Neuron (in vitro differentiated cells): ENCODE data around the gene GPC5.
"Not testable (repeated sequence)": the region's sequence is repeated elsewhere in the genome, so short reads cannot be mapped to it uniquely, and the experiment has no call there.

Experiments used
- H2AFZ ChIP-seq: one replicate; pipeline ENCODE4 v1.6.1; 2013; ENCODE audit warnings: low read depth, mild to moderate bottlenecking, inconsistent platforms, low read length, moderate library complexity
- H3K27me3 ChIP-seq: one replicate; pipeline ENCODE4 v1.6.1; 2013; ENCODE audit warnings: low read length; ENCODE audit not compliant: insufficient read depth
- H3K36me3 ChIP-seq: one replicate; pipeline ENCODE4 v1.6.1; 2013; ENCODE audit warnings: low read length; ENCODE audit not compliant: insufficient read depth
- H3K4me1 ChIP-seq: one replicate; pipeline ENCODE4 v1.6.1; 2013; ENCODE audit warnings: low read length; ENCODE audit not compliant: insufficient read depth
- H3K4me3 ChIP-seq: 2 replicates; pipeline ENCODE4 v1.5.1; 2013; ENCODE audit warnings: mild to moderate bottlenecking, low read length, moderate library complexity
- H3K9me3 ChIP-seq: one replicate; pipeline ENCODE4 v1.6.1; 2013; ENCODE audit warnings: low read length

The GPC5 gene

DNA sequence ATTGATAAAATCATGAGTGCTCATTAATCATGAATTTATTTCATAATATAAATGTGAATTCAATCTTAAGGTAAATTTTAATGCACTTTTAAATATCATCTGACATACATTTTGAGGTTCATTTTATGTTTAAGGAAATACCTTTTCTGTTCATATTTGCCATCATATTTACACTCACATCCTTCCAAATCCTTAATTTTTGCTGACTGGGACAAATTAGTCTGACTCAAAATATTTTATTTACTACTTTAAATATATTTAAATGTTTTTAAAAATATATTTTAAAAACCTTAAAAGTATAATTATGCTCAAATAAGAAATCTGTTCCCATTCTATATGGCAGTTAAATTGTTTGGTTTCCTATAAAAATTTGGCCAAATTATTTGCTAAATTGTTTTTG lies 438.1 kb downstream of the GPC5 start:
- Histone ChIP-seq H3K4me3 (no peak overlapping the region), H3K9me3 (no peaks in the 10 kb centered on the region), H3K36me3 (no peaks in the 10 kb centered on the region), H3K27me3 (no peaks in the 10 kb centered on the region), H3K4me1 (no peaks in the 10 kb centered on the region), H2AFZ (no peak overlapping the region)

DNA sequence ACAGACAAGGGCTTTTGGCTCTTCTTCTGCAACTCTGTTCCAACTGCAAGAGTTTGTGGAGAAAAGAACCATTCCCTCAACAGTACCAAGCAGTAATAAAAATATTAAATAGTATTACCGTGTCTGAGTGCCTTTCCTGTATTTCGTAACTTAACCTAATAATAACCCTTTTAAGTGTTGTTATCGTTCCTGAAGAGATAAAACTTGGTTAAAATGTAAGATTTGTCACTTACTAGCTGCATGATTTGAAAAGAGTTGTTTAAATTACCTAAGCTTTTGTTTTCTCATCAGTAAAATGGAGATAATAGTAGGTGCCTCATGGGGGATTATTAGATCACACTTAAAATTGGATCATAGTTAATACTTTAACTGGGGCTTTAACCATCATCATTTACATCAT lies 447.2 kb downstream of the GPC5 start:
- Histone ChIP-seq H3K27me3 (no peaks in the 10 kb centered on the region), H3K4me1 (no peaks in the 10 kb centered on the region), H3K4me3 (no peak overlapping the region), H3K36me3 (no peaks in the 10 kb centered on the region), H2AFZ (no peak overlapping the region), H3K9me3 (no peaks in the 10 kb centered on the region)

DNA sequence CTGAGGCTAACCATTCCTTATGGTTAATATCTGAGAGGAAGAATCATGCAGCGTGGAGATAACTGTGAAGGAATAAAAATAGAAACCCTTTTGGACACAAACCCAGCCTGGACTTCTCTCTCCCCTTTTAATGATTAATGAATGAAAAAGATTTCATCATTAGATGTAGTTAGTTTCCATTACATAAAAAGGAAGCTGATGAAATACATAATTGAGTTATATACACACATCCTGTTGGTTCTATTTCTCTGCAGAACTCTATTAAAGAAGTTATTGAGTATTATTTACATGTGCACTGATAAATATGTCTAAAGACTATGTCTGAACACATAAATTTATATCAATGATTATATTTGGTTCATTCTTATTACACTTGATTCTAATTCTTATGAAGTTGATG lies 465.3 kb downstream of the GPC5 start:
- H3K36me3 ChIP-seq, result no peaks in the 10 kb centered on the region
- H3K4me3 ChIP-seq, result no peak overlapping the region
- H3K4me1 ChIP-seq, result no peaks in the 10 kb centered on the region
- no peak overlapping the region for H2AFZ ChIP-seq
- no peaks in the 10 kb centered on the region for H3K27me3 ChIP-seq
- no peaks in the 10 kb centered on the region for H3K9me3 ChIP-seq

DNA sequence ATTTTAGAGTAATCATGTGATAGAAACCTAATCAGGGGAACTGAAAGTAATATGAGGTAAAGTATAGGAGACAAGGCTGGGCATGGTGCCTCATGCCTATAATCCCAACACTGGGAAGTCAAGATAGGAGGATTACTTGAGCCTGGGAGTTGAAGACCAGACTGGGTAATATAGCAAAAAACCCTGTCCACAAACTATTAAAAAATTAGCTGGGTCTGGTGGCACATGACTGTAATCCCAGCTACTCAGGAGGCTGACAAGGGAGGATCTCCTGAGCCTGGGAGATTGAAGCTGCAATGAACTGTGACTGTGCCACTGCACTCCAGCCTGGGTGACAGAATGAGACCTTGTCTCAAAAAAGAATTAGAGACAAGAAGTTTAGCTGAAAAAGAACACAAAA lies 469.9 kb downstream of the GPC5 start:
- H3K4me3 ChIP-seq, result no peak overlapping the region
- no peaks in the 10 kb centered on the region for H3K4me1 ChIP-seq
- H3K9me3 ChIP-seq, result no peaks in the 10 kb centered on the region
- no peaks in the 10 kb centered on the region for H3K36me3 ChIP-seq
- H3K27me3 ChIP-seq, result no peaks in the 10 kb centered on the region
- H2AFZ ChIP-seq, result no peak overlapping the region

DNA sequence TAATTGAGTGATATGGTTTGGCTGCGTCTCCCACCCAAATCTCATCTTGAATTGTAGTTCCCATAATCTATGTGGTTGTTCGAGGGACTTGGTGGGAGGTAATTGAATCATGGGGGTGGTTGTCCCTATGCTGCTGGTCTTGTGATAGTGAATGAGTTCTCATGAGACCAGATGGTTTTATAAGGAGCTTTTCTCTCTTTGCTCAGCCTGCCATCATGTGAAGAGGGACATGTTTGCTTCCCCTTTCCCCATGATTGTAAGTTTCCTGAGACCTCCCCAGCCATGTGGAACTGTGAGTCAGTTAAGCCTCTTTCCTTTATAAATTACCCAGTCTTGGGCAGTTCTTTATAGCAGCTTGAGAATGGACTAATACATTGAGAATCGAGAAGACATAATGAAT lies 480.1 kb downstream of the GPC5 start:
- H2AFZ ChIP-seq, result no peak overlapping the region
- no peaks in the 10 kb centered on the region for H3K9me3 ChIP-seq
- H3K27me3 ChIP-seq, result no peaks in the 10 kb centered on the region
- H3K4me3 ChIP-seq, result no peak overlapping the region
- no peaks in the 10 kb centered on the region for H3K4me1 ChIP-seq
- H3K36me3 ChIP-seq, result no peaks in the 10 kb centered on the region

DNA sequence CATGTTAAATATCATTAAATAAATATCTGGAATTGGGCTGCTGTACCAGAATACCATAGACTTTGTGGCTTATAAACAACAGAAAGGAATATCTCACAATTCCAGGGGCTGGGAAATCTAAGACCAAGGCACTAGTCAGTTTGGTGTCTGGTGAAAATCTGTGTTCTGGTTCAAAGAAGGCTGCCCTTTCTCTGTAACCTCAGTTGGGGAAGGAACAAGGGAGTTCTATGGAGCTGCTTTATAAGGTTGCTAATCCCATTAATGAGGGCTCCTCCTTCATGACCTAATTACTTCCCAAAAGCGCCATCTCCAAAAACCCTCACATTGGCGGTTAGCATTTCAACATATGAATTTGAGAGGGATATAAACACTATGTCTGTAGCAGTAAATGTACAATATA lies 480.9 kb downstream of the GPC5 start:
- Histone ChIP-seq H3K36me3 (no peaks in the 10 kb centered on the region), H3K27me3 (no peaks in the 10 kb centered on the region), H3K9me3 (no peaks in the 10 kb centered on the region), H3K4me3 (no peak overlapping the region), H2AFZ (no peak overlapping the region), H3K4me1 (no peaks in the 10 kb centered on the region)

DNA sequence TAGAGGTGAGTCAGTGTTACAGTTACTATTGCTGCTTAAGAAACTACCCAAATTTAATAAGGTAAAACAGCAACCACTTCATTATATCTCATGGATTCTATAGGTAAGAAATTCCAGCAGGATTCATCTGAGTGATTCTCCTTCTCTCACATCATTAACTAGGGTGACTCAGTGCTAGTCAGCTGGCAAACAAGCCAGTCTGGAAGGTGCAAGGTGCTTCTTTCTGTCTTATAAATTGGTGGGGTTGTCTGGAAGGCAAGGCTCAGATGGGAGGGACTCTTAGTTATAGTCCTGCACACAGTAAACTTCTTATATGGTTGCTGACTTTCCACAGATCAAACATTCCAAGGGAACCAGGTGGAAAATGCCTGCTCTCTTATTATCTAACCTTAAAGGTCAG lies 484.5 kb downstream of the GPC5 start:
- no peak overlapping the region for H2AFZ ChIP-seq
- no peaks in the 10 kb centered on the region for H3K9me3 ChIP-seq
- no peaks in the 10 kb centered on the region for H3K36me3 ChIP-seq
- no peaks in the 10 kb centered on the region for H3K4me1 ChIP-seq
- H3K4me3 ChIP-seq, result no peak overlapping the region
- H3K27me3 ChIP-seq, result no peaks in the 10 kb centered on the region

DNA sequence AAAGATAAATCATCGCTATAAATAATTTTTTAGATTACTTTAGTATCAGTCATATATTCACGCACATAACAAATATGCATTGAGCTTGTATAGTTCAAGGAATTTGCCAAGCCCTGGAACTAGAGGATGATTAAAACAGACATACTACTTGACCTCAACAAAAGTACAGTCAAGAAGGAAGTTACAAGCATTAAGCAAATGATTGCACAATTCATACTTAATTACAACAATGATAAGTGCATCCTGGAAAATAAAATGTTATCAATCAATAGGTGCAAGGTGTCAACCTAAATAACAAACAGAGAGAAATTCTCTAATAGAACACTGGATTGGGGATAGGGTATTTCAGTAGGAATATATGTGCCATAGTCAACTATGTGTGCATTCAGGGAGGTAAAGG lies 491.2 kb downstream of the GPC5 start:
- no peaks in the 10 kb centered on the region for H3K4me1 ChIP-seq
- no peak overlapping the region for H2AFZ ChIP-seq
- H3K4me3 ChIP-seq, result no peak overlapping the region
- H3K27me3 ChIP-seq, result no peaks in the 10 kb centered on the region
- H3K36me3 ChIP-seq, result no peaks in the 10 kb centered on the region
- no peaks in the 10 kb centered on the region for H3K9me3 ChIP-seq

DNA sequence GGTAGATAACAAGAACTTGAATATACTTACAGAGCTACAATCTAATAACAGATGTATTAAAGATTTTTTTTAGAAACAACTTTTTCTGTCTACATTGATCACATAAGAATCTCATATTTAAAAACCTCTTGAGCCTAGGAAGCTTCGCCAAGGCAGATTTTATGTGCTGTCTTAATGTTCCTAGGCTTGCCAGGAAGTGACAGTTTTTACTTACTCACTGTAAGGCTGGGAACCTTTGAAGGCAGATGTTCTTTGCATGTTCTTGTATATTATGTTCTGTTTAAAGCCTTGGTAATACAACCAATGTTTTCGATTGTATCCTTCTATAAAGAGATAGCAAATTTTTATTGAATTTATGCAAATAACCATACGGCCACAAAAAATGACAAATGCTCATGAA lies 492.7 kb downstream of the GPC5 start:
- Histone ChIP-seq H3K4me3 (no peak overlapping the region), H3K27me3 (no peaks in the 10 kb centered on the region), H3K4me1 (no peaks in the 10 kb centered on the region), H2AFZ (no peak overlapping the region), H3K36me3 (no peaks in the 10 kb centered on the region), H3K9me3 (no peaks in the 10 kb centered on the region)

DNA sequence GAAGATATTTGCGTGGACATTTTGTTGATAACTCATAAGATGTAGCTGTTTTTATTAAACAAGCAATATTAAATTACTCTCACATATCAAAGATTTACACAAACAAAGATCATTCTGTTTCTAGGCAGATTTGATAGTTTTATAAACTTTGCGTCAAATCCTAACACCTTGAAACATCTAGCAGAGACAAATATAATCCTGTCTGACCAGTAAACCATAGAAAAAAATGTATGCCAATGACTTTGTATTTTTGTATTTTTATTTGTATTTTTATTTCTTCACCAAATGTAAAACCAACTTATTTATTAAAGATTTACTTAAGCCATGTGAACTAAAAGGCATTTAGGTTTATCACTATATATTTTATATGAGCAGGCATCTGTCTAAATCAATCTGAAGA lies 494.6 kb downstream of the GPC5 start:
- Histone ChIP-seq H3K9me3 (no peaks in the 10 kb centered on the region), H2AFZ (no peak overlapping the region), H3K27me3 (no peaks in the 10 kb centered on the region), H3K4me3 (no peak overlapping the region), H3K36me3 (no peaks in the 10 kb centered on the region), H3K4me1 (no peaks in the 10 kb centered on the region)

DNA sequence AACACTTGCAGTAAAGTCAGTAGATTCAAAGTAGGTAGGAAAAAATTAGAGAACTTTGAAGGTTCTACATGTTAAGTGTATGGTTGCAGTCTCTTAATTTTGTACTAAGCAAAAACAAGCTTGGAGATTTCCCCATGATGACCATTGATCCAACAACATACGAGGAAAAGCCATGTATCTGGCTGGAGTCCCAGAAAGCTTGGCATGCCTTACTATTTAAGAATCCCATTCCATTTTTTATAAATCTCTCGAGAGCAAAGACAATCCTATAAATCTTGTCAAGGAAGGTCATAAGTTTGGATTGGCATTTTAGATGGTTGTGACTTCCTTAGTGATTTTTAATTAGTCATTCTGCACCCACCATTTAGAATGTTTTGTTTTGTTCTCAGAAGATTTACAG lies 495.9 kb downstream of the GPC5 start:
- H3K9me3 ChIP-seq, result no peaks in the 10 kb centered on the region
- no peak overlapping the region for H2AFZ ChIP-seq
- H3K4me1 ChIP-seq, result no peaks in the 10 kb centered on the region
- no peak overlapping the region for H3K4me3 ChIP-seq
- H3K36me3 ChIP-seq, result no peaks in the 10 kb centered on the region
- no peaks in the 10 kb centered on the region for H3K27me3 ChIP-seq

DNA sequence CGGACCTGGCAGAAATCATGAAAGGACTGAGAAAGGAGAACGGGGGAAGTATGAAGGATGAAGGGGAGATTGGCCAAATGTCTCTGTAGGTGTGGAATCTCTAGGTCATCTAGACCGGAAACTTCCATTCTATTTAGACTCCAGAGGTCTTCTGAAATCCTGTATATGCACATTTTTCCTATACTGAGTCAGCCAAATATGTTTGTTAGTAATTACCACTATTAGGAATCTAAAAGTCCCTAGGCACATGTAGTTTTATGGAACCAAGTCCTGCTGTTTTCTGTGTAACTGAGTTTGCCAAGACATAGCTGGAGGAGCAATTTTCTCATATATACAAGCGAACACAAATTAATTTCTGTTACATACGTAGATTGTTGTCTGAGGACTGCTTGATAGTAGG lies 498.1 kb downstream of the GPC5 start:
- H3K27me3 ChIP-seq, result no peaks in the 10 kb centered on the region
- H3K4me3 ChIP-seq, result no peak overlapping the region
- no peaks in the 10 kb centered on the region for H3K9me3 ChIP-seq
- no peaks in the 10 kb centered on the region for H3K4me1 ChIP-seq
- H3K36me3 ChIP-seq, result no peaks in the 10 kb centered on the region
- H2AFZ ChIP-seq, result no peak overlapping the region

DNA sequence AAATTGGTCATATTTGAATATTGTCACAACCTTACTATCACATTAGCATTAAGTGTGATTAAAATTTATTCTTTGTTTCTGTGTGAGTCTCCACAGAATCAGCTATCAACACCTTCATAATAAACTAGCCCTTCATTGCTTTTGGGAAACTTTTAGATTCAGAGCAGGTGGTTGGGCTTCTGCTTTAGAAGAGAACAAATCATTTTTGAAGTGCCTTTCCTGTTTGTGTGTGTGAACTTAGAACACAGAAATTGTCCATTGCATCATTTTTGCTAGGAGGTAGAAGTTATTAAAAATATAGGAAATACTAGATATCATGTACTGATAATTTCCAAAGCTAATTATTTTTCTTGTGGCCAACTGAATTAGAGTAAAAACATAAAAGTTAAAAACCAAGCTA lies 500.6 kb downstream of the GPC5 start:
- H3K4me3 ChIP-seq, H3K27me3 ChIP-seq, H3K9me3 ChIP-seq, H3K36me3 ChIP-seq, H3K4me1 ChIP-seq, H2AFZ ChIP-seq: not testable (repeated sequence)

DNA sequence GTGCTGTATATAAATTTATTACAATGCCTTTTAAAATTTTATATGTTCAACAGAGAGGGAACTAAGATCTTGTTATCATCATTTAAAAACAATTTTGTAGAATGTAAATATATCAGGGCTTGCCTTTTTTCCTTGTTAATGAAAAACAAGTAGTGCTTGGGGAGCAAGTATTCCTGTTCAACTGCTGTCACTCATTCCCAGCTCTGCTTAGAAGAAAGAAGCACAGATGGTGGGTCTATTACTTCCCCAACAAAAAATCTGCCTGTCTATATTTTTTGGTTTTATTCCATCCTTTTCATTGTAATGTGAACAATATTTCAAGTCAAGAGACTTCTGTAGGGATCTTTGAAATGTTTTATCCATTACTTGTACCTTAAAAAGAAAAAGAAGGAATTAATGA lies 503.9 kb downstream of the GPC5 start:
- no peak overlapping the region for H2AFZ ChIP-seq
- H3K4me3 ChIP-seq, result no peak overlapping the region
- no peaks in the 10 kb centered on the region for H3K4me1 ChIP-seq
- H3K36me3 ChIP-seq, result no peaks in the 10 kb centered on the region
- H3K27me3 ChIP-seq, result no peaks in the 10 kb centered on the region
- no peaks in the 10 kb centered on the region for H3K9me3 ChIP-seq
